ENCODE results near the gene RBCK1.

GRCh38 chr20:407953-408842 is at the start of gene RBCK1:
- peak; percentile 60 for TF ChIP-seq POLR2AphosphoS5 (IDR thresholded peaks at IDR 0.05)
- no peak for TF ChIP-seq EP300 (IDR thresholded peaks at IDR 0.05)
- peak; percentile 30 to 42 for TF ChIP-seq POLR2A (IDR thresholded peaks at IDR 0.05)
